Keratinocyte (primary cell): ENCODE data around the gene KRTAP5-8. TPM values are rescaled to one million over a fixed set of nuclear protein-coding genes. Genes with fewer than 3 reads are reported as not detected.
"Not testable (repeated sequence)": the region's sequence is repeated elsewhere in the genome, so short reads cannot be mapped to it uniquely, and the experiment has no call there.

Experiments
- DNase-seq: peaks from one replicate; pipeline ENCODE4 v3.0.0-alpha.2; 2011; ENCODE audit warnings: low read depth, missing footprints, low spot score
- FAIRE-seq: peaks from 2 replicates; lab custom pipeline; 2011; peaks lifted over from hg19 to GRCh38; lab: Jason Lieb, UNC
- H2AFZ ChIP-seq: 2 replicates; pipeline ENCODE4 v1.6.0; 2012; ENCODE audit warnings: low read length, control low read depth, inconsistent platforms; ENCODE audit not compliant: control insufficient read depth
- H3K27ac ChIP-seq: 2 replicates; pipeline ENCODE4 v1.5.1; 2011; ENCODE audit warnings: low read length; ENCODE audit not compliant: control insufficient read depth, insufficient read depth
- H3K27me3 ChIP-seq: 3 replicates; pipeline ENCODE4 v1.6.0; 2011; ENCODE audit warnings: low read length; ENCODE audit not compliant: control insufficient read depth, insufficient read depth; ENCODE audit errors: extremely low read depth
- H3K36me3 ChIP-seq, 2 experiments: 2 replicates in 1 of 2; 3 replicates in 1 of 2; pipeline ENCODE4 v1.5.1; 2011; ENCODE audit warnings: low read length in 2 of 2, mild to moderate bottlenecking in 1 of 2; ENCODE audit not compliant: control insufficient read depth in 2 of 2, insufficient read depth in 2 of 2; ENCODE audit errors: extremely low read depth in 1 of 2
- H3K4me1 ChIP-seq: 3 replicates; pipeline ENCODE4 v1.5.1; 2011; ENCODE audit warnings: low read length; ENCODE audit not compliant: control insufficient read depth, insufficient read depth; ENCODE audit errors: extremely low read depth
- H3K4me2 ChIP-seq: 3 replicates; pipeline ENCODE4 v1.6.0; 2011; ENCODE audit warnings: low read depth, low read length; ENCODE audit not compliant: control insufficient read depth, insufficient read depth; ENCODE audit errors: extremely low read depth
- H3K4me3 ChIP-seq, 3 experiments: fragments of 200-600 bp in 1 of 3; sonication (generic) in 1 of 3; 2 replicates in 2 of 3; 3 replicates in 1 of 3; pipeline ENCODE4 v1.5.1; 2011 to 2016; ENCODE audit warnings: low read length in 3 of 3, mild to moderate bottlenecking in 3 of 3, control low read depth in 2 of 3, inconsistent platforms in 1 of 3, low read depth in 1 of 3, mixed read lengths in 1 of 3, mixed run types in 1 of 3, moderate library complexity in 1 of 3; ENCODE audit not compliant: control insufficient read depth in 2 of 3, insufficient read depth in 2 of 3; ENCODE audit errors: extremely low read depth in 1 of 3
- H3K79me2 ChIP-seq: 2 replicates; pipeline ENCODE4 v1.6.0; 2012; ENCODE audit warnings: low read length; ENCODE audit not compliant: control insufficient read depth, insufficient read depth
- H3K9ac ChIP-seq: 3 replicates; pipeline ENCODE4 v1.6.0; 2011; ENCODE audit warnings: low read length; ENCODE audit not compliant: control insufficient read depth, insufficient read depth; ENCODE audit errors: extremely low read depth
- H3K9me1 ChIP-seq: 3 replicates; pipeline ENCODE4 v1.6.0; 2011; ENCODE audit warnings: low read length; ENCODE audit not compliant: control insufficient read depth, insufficient read depth; ENCODE audit errors: extremely low read depth
- H3K9me3 ChIP-seq: 2 replicates; pipeline ENCODE4 v1.5.1; 2012; ENCODE audit warnings: low read depth, low read length; ENCODE audit not compliant: control insufficient read depth
- H4K20me1 ChIP-seq: 3 replicates; pipeline ENCODE4 v1.6.0; 2011; ENCODE audit warnings: low read length; ENCODE audit not compliant: control insufficient read depth, insufficient read depth; ENCODE audit errors: extremely low read depth
- EZH2 ChIP-seq: IDR thresholded peaks from one replicate; pipeline ENCODE4 v1.6.1; 2012; ENCODE audit warnings: inconsistent platforms, mild to moderate bottlenecking, low read length, moderate library complexity
- dilution Hi-C: fragments of 300-500 bp; cut with MboI; formaldehyde crosslinking; loops from one replicate; pipeline ENCODE4 v1.7.0; 2020; ENCODE audit warnings: low sequenced_read_pairs; ENCODE audit not compliant: extremely low pct_ligation_motif_present
- polyA plus RNA-seq, 5 experiments: library from polyadenylated mRNA; depleted of rRNA in 3 of 5; stranded (reverse) in 3 of 5; stranded (forward) in 1 of 5; unstranded in 1 of 5; fragments of >200 nt; gene quantifications; 1 replicate in 1 of 5; 2 replicates in 3 of 5; 3 replicates in 1 of 5; pipeline versions ENCODE4 v1.2.1 to v1.2.3, GENCODE V29; 2011 to 2012; ENCODE audit warnings: missing spikeins in 2 of 5, low read depth in 1 of 5, low replicate concordance in 1 of 5
- TF ChIP-seq, protein P1 (sequence below), 3 experiments: IDR thresholded peaks in 1 of 3; conservative IDR thresholded peaks in 1 of 3; optimal IDR thresholded peaks in 1 of 3; 2 replicates in 2 of 3; 3 replicates in 1 of 3; pipeline versions ENCODE3 to v1.5.1; 2011; ENCODE audit warnings: low read length in 3 of 3, mild to moderate bottlenecking in 3 of 3, moderate library complexity in 2 of 3, control low read depth in 1 of 3, inconsistent platforms in 1 of 3; ENCODE audit not compliant: insufficient read depth in 2 of 3; ENCODE audit errors: extremely low read depth in 1 of 3

Gene KRTAP5-8
- polyA plus RNA-seq, 1 donor (not counting 4 experiments of a cell fraction or from before 2014, with no cell fraction given), result not detected

DNA sequence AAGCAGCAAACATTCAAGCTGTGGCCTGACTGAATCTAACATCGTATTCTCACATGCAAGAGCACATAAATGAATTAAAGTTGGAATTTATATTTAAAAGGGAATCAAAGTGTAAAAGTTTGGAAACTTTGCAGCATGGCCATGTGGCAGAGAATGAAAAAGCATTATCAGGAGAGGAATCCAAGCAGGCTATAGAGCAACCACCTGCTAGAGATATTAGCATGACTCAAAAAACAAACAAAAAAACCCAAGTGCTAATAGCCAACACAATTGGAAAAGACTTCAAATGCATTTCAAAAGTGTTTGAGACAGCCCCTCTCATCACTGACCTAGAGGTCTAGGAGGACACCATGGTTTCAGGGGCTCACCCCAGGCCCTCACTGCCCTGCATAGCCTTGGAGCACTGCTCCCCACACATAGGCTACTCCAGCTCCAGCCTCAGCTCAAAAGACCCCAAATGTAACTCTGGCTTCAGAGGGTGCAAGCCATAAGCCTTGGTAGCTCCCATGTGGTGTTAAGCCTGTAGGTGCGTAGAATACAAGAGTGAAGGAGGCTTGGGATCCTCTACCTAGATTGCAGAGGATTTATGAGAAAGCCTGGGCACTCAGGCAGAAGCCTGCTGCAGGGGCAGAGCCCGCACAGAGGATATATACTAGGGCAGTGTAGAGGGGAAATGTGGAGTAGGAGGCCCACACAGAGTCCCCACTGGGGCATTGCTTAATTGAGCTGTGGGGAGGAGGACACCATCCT is 12.5 kb upstream of the KRTAP5-8 start:
- Histone ChIP-seq H3K27me3 (no peaks in the 10 kb centered on the region), H3K4me1 (no peaks in the 10 kb centered on the region), H2AFZ (no peak overlapping the region), H4K20me1 (no peaks in the 10 kb centered on the region), H3K27ac (no peak overlapping the region), H3K9me3 (no peaks in the 10 kb centered on the region), H3K79me2 (no peaks in the 10 kb centered on the region), H3K9me1 (no peaks in the 10 kb centered on the region), H3K9ac (no peak overlapping the region), H3K36me3 (no peaks in the 10 kb centered on the region), H3K4me3 (no peak overlapping the region), H3K4me2 (no peak overlapping the region)
- dilution Hi-C loops, result no loop called here
- TF ChIP-seq EZH2, result no peak
- DNase-seq (no peak), FAIRE-seq (no peak)

DNA sequence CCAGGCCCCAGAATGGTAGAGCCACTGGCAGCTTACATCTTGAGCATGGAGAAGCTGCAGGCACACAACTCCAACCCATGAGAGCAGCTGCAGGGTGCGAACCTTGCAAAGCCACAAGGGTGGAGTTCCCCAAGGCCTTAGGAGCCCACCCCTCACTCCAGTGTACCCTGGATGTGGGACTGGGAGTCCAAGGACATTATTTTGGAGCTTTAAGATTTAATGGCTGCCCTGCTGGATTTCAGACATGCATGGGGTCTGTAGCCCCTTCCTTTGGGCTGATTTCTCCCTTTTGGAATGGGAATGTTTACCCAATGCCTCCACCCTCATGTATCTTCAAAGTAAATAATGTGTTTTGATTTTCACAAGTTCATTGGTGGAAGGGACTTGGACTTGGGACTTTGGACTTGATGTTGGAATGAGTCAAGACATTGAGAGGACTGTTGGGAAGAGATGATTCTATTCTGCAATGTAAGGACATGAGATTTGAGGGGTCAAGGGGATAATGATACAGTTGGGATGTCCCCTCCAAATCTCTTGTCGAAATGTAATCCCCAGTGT is 11.8 kb upstream of the KRTAP5-8 start:
- TF ChIP-seq, protein P1, sequence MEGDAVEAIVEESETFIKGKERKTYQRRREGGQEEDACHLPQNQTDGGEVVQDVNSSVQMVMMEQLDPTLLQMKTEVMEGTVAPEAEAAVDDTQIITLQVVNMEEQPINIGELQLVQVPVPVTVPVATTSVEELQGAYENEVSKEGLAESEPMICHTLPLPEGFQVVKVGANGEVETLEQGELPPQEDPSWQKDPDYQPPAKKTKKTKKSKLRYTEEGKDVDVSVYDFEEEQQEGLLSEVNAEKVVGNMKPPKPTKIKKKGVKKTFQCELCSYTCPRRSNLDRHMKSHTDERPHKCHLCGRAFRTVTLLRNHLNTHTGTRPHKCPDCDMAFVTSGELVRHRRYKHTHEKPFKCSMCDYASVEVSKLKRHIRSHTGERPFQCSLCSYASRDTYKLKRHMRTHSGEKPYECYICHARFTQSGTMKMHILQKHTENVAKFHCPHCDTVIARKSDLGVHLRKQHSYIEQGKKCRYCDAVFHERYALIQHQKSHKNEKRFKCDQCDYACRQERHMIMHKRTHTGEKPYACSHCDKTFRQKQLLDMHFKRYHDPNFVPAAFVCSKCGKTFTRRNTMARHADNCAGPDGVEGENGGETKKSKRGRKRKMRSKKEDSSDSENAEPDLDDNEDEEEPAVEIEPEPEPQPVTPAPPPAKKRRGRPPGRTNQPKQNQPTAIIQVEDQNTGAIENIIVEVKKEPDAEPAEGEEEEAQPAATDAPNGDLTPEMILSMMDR (optimal IDR thresholded peaks at IDR 0.05 in 1 of 3, IDR thresholded peaks at IDR 0.05 in 1 of 3, conservative IDR thresholded peaks at IDR 0.05 in 1 of 3; ENCODE audit: extremely low read depth in 1 of 3, insufficient read depth in 2 of 3, low read length in 3 of 3), result no peak
- no peak for TF ChIP-seq EZH2
- Histone ChIP-seq H3K36me3 (no peaks in the 10 kb centered on the region), H3K9ac (no peak overlapping the region), H3K79me2 (no peaks in the 10 kb centered on the region), H3K27me3 (no peaks in the 10 kb centered on the region), H3K4me3 (no peak overlapping the region), H3K27ac (no peak overlapping the region), H3K4me2 (no peak overlapping the region), H3K9me1 (no peaks in the 10 kb centered on the region), H3K4me1 (no peaks in the 10 kb centered on the region), H4K20me1 (no peaks in the 10 kb centered on the region), H2AFZ (no peak overlapping the region), H3K9me3 (no peaks in the 10 kb centered on the region)
- DNase-seq (no peak), FAIRE-seq (no peak)
- dilution Hi-C loops, result no loop called here

GRCh38 chr11:71526796-71527575 is 10.8 kb upstream of the KRTAP5-8 start, which contains the start of gene KRTAP5-7:
Gene KRTAP5-7 (plus strand): TSS chr11:71527267. CDS start chr11:71527301, 34 bp downstream.
- H3K4me2 ChIP-seq, H4K20me1 ChIP-seq, H3K27me3 ChIP-seq, FAIRE-seq, H3K9ac ChIP-seq, dilution Hi-C loops, H2AFZ ChIP-seq, H3K9me3 ChIP-seq, DNase-seq, H3K79me2 ChIP-seq, H3K4me3 ChIP-seq, H3K9me1 ChIP-seq, H3K36me3 ChIP-seq, H3K4me1 ChIP-seq, H3K27ac ChIP-seq: not testable (repeated sequence)
